Vagina (tissue), 2 donors: Measurements from ENCODE around the gene ADGRL1.

Experiments used
- POLR2A ChIP-seq, 2 donors: fragments of 450-650 bp; IDR thresholded peaks; one replicate each; pipeline ENCODE4 v1.6.1; 2017; ENCODE audit warnings: antibody characterized with exemption in 2 of 2, mild to moderate bottlenecking in 2 of 2, moderate library complexity in 2 of 2
- POLR2AphosphoS5 ChIP-seq, 2 donors: sonication (generic); formaldehyde crosslinking; IDR thresholded peaks; one replicate each; pipeline ENCODE4 v1.9.0; 2017; ENCODE audit warnings: antibody characterized with exemption in 2 of 2, mild to moderate bottlenecking in 2 of 2, low read depth in 1 of 2; ENCODE audit not compliant: insufficient read depth in 1 of 2
- TF ChIP-seq, protein P1 (sequence below), 3 experiments: fragments of 450-650 bp in 2 of 3; fragments of 200-600 bp in 1 of 3; sonication (generic) in 1 of 3; IDR thresholded peaks; one replicate each; pipeline ENCODE4 v1.5.1; 2017 to 2019; ENCODE audit warnings: antibody characterized with exemption in 3 of 3, mild to moderate bottlenecking in 2 of 3, moderate library complexity in 2 of 3

DNA sequence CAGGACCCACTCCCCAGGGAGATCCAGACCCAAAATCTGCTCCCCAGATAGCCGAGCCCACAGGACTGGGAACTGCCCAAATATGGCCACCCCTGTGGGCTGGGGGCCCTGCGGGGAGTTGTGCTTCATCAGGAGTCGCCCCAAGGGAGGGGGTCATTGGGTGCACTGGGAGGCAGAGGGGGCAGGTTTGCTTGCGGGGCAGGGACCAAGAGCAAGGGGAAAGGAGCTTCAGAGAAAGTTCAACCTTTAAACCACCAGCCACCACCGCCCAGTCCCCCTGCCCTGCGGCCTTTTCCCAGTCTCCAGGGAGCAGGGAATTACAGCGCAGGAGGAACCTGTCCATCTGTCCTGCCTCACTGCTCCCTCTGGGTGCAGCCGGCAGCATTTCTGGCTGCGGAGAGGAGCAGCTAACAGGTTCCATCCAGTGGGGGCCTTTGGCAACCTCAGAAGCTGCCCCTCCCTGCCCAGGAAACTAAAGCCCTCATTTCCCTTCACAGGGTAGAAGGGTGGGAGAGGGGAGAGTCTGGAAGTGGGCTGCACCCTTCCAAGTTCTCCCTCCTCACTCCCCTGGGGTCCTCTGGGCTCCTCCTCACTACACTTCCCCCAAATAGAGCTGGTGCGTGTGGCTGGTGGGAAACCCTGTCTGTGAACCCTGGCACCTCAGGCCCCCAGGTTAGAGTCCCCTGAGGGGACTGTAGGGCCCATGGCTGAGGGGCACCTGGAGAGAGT is 55.8 kb downstream of the ADGRL1 start:
- TF ChIP-seq, protein P1, sequence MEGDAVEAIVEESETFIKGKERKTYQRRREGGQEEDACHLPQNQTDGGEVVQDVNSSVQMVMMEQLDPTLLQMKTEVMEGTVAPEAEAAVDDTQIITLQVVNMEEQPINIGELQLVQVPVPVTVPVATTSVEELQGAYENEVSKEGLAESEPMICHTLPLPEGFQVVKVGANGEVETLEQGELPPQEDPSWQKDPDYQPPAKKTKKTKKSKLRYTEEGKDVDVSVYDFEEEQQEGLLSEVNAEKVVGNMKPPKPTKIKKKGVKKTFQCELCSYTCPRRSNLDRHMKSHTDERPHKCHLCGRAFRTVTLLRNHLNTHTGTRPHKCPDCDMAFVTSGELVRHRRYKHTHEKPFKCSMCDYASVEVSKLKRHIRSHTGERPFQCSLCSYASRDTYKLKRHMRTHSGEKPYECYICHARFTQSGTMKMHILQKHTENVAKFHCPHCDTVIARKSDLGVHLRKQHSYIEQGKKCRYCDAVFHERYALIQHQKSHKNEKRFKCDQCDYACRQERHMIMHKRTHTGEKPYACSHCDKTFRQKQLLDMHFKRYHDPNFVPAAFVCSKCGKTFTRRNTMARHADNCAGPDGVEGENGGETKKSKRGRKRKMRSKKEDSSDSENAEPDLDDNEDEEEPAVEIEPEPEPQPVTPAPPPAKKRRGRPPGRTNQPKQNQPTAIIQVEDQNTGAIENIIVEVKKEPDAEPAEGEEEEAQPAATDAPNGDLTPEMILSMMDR (IDR thresholded peaks at IDR 0.05), result no peak
- TF ChIP-seq POLR2A (IDR thresholded peaks at IDR 0.05), result no peak
- no peak for TF ChIP-seq POLR2AphosphoS5 (IDR thresholded peaks at IDR 0.05; ENCODE audit: insufficient read depth in 1 of 2, low read depth in 1 of 2)
